ENCODE measurements around the gene LRCH3.

DNA sequence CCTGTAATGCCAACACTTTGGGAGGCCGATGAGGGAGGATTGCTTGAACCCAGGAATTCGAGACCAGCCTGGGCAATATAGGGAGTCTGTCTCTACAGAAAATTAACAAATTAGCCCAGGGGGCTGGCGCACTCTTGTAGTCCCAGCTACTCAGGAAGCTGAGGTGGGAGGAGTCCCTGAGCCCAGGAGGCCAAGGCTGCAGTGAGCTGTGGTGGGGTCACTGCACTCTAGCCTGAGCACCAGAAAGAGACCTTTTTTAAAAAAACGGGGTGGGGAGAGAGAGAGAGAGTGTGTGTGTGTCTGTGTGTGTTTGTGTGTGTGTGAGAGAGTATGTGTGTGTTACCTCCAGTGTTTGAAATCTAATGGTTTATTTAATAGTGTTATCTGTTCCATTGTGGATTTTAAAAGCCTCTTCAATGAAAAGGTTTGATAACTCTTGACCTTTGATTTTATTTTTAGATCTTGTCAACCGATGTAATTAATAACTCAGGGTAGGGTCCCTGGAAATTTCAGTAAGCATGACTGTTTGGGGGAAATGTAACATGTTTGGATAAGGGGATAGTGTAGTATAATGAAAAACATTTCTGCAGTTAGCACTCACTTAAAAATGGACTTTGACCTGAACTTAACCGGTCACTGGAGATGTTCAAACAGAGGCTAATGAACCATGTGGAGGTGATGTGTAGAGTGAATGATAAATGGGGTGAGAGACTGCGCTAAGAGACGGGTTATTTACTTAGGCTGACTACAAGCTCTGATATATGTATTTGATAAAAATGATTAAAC is 29.7 kb downstream of the LRCH3 start:
- TF ChIP-seq, protein P1, sequence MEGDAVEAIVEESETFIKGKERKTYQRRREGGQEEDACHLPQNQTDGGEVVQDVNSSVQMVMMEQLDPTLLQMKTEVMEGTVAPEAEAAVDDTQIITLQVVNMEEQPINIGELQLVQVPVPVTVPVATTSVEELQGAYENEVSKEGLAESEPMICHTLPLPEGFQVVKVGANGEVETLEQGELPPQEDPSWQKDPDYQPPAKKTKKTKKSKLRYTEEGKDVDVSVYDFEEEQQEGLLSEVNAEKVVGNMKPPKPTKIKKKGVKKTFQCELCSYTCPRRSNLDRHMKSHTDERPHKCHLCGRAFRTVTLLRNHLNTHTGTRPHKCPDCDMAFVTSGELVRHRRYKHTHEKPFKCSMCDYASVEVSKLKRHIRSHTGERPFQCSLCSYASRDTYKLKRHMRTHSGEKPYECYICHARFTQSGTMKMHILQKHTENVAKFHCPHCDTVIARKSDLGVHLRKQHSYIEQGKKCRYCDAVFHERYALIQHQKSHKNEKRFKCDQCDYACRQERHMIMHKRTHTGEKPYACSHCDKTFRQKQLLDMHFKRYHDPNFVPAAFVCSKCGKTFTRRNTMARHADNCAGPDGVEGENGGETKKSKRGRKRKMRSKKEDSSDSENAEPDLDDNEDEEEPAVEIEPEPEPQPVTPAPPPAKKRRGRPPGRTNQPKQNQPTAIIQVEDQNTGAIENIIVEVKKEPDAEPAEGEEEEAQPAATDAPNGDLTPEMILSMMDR (IDR thresholded peaks at IDR 0.05; ENCODE audit: poor library complexity), result no peak
- TF ChIP-seq EZH2 (IDR thresholded peaks at IDR 0.05; ENCODE audit: borderline replicate concordance), result no peak
- no peak for TF ChIP-seq EZH2phosphoT487 (IDR thresholded peaks at IDR 0.05; ENCODE audit: low read depth, severe bottlenecking, unreplicated experiment)

Data from hepatocyte (in vitro differentiated cells).